Mucosa of rectum (tissue), 2 donors: ENCODE results near the gene FSTL3.
"Not testable (repeated sequence)": the region's sequence is repeated elsewhere in the genome, so short reads cannot be mapped to it uniquely, and the experiment has no call there.

Experiments
- H3K27ac ChIP-seq, 2 donors: one replicate each; pipeline ENCODE4 v1.7.0; 2013; ENCODE audit warnings: inconsistent platforms in 2 of 2, low read depth in 2 of 2, low read length in 2 of 2
- H3K27me3 ChIP-seq, 2 donors: one replicate each; pipeline ENCODE4 v1.7.0; 2013; ENCODE audit warnings: low read length in 2 of 2; ENCODE audit not compliant: control insufficient read depth in 2 of 2, insufficient read depth in 2 of 2
- H3K36me3 ChIP-seq, 2 donors: one replicate each; pipeline ENCODE4 v1.7.0; 2013; ENCODE audit warnings: low read length in 2 of 2; ENCODE audit not compliant: control insufficient read depth in 2 of 2, insufficient read depth in 2 of 2
- H3K4me1 ChIP-seq, 2 donors: one replicate each; pipeline ENCODE4 v1.7.0; 2013; ENCODE audit warnings: low read length in 2 of 2, mild to moderate bottlenecking in 1 of 2; ENCODE audit not compliant: control insufficient read depth in 2 of 2, insufficient read depth in 2 of 2
- H3K4me3 ChIP-seq, 2 donors: one replicate each; pipeline ENCODE4 v1.7.0; 2013; ENCODE audit warnings: low read length in 2 of 2
- H3K9ac ChIP-seq, 2 donors: one replicate each; pipeline ENCODE4 v1.7.0; 2013; ENCODE audit warnings: low read length in 2 of 2, low read depth in 1 of 2, mild to moderate bottlenecking in 1 of 2
- H3K9me3 ChIP-seq, 2 donors: one replicate each; pipeline ENCODE4 v1.7.0; 2013; ENCODE audit warnings: low read length in 2 of 2; ENCODE audit not compliant: control insufficient read depth in 2 of 2
- donor health status: healthy.
- donor health status: Normal muscosa, but diverticular disease.

FSTL3 gene

GRCh38 chr19:676339-677105 is at the start of gene FSTL3:
FSTL3 (plus strand) TSS chr19:676392; CDS start chr19:676424, 32 bp downstream.
- peaks cover 3 to 8% of the 10 kb centered on the region in 2 donors for H3K27me3 ChIP-seq
- H3K9ac ChIP-seq, result peak within 1 kb of the TSS in 1 of 2 donors; percentile 72
- H3K4me1 ChIP-seq, result peaks cover 13 to 14% of the 10 kb centered on the region in 2 donors
- no peaks in the 10 kb centered on the region for H3K9me3 ChIP-seq
- H3K27ac ChIP-seq, result peak within 1 kb of the TSS; percentile 58 to 68
- peak within 1 kb of the TSS; percentile 61 to 63 for H3K4me3 ChIP-seq
- no peaks in the 10 kb centered on the region for H3K36me3 ChIP-seq

- peaks cover 14% of the 10 kb centered on the region in 2 donors for H3K36me3 ChIP-seq
- H3K9ac ChIP-seq, H3K27me3 ChIP-seq, H3K27ac ChIP-seq, H3K4me1 ChIP-seq, H3K4me3 ChIP-seq, H3K9me3 ChIP-seq: not testable (repeated sequence)
Measured at GRCh38 chr19:626566-626965, 49.6 kb upstream of the FSTL3 start.

GRCh38 chr19:628168-628567 is 48.0 kb upstream of the FSTL3 start:
- H3K27ac ChIP-seq, result no peak overlapping the region
- H3K36me3 ChIP-seq, result peaks cover 10% of the 10 kb centered on the region in 2 donors
- H3K9ac ChIP-seq, result no peak overlapping the region
- peaks cover 8% of the 10 kb centered on the region in 2 donors for H3K4me1 ChIP-seq
- H3K27me3 ChIP-seq, result no peaks in the 10 kb centered on the region
- no peaks in the 10 kb centered on the region for H3K9me3 ChIP-seq
- H3K4me3 ChIP-seq, result no peak overlapping the region

- not testable (repeated sequence) for H3K4me3 ChIP-seq, H3K9me3 ChIP-seq, H3K9ac ChIP-seq, H3K27me3 ChIP-seq, H3K27ac ChIP-seq
- peaks cover 10% of the 10 kb centered on the region in 2 donors for H3K36me3 ChIP-seq
- H3K4me1 ChIP-seq, result peaks cover 16 to 17% of the 10 kb centered on the region in 2 donors
Measured at GRCh38 chr19:629515-629914, 46.7 kb upstream of the FSTL3 start.

- Histone ChIP-seq H3K4me1 (peaks cover 16 to 17% of the 10 kb centered on the region in 2 donors), H3K4me3 (no peak overlapping the region), H3K27me3 (no peaks in the 10 kb centered on the region), H3K9ac (no peak overlapping the region), H3K36me3 (peaks cover 4 to 9% of the 10 kb centered on the region in 2 donors), H3K27ac (no peak overlapping the region), H3K9me3 (no peaks in the 10 kb centered on the region)
Measured at GRCh38 chr19:629961-630714, 46.1 kb upstream of the FSTL3 start.

GRCh38 chr19:632579-633067 is 43.6 kb upstream of the FSTL3 start:
- H3K4me1 ChIP-seq, result peaks cover 16 to 17% of the 10 kb centered on the region in 2 donors
- H3K27me3 ChIP-seq, result no peaks in the 10 kb centered on the region
- H3K36me3 ChIP-seq, result peaks cover 0 to 5% of the 10 kb centered on the region in 2 donors
- peak overlapping the region; percentile 69 to 70 for H3K27ac ChIP-seq
- peak overlapping the region; percentile 82 to 89 for H3K4me3 ChIP-seq
- no peaks in the 10 kb centered on the region for H3K9me3 ChIP-seq
- peak overlapping the region; percentile 52 to 78 for H3K9ac ChIP-seq

GRCh38 chr19:633068-633785 is 43.0 kb upstream of the FSTL3 start, which contains the start of gene POLRMT:
POLRMT (minus strand) TSS chr19:633537; CDS start chr19:633512, 25 bp downstream.
- H3K27ac ChIP-seq, result peak within 1 kb of the TSS; percentile 69 to 70

GRCh38 chr19:633786-634639 is 42.2 kb upstream of the FSTL3 start:
- Histone ChIP-seq H3K27me3 (no peaks in the 10 kb centered on the region), H3K36me3 (peaks cover 0 to 2% of the 10 kb centered on the region in 2 donors), H3K9ac (peak overlapping the region; percentile 60 to 76), H3K9me3 (no peaks in the 10 kb centered on the region), H3K4me3 (peak overlapping the region; percentile 88 to 89), H3K27ac (no peak overlapping the region), H3K4me1 (peaks cover 17 to 19% of the 10 kb centered on the region in 2 donors)

More at GRCh38 chr19:633068-633785, 43.0 kb upstream of the FSTL3 start, which contains the start of gene POLRMT:
- H3K9ac ChIP-seq, result peak within 1 kb of the TSS; percentile 60 to 78
- no peaks in the 10 kb centered on the region for H3K27me3 ChIP-seq
- peaks cover 16 to 17% of the 10 kb centered on the region in 2 donors for H3K4me1 ChIP-seq
- H3K36me3 ChIP-seq, result peaks cover 0 to 5% of the 10 kb centered on the region in 2 donors
- H3K4me3 ChIP-seq, result peak within 1 kb of the TSS; percentile 88 to 89
- H3K9me3 ChIP-seq, result no peaks in the 10 kb centered on the region

- peaks cover 21 to 24% of the 10 kb centered on the region in 2 donors for H3K4me1 ChIP-seq
Measured at GRCh38 chr19:634975-635652, 41.1 kb upstream of the FSTL3 start.

More at GRCh38 chr19:634975-635652, 41.1 kb upstream of the FSTL3 start:
- H3K4me3 ChIP-seq, result no peak overlapping the region
- no peaks in the 10 kb centered on the region for H3K36me3 ChIP-seq
- no peaks in the 10 kb centered on the region for H3K9me3 ChIP-seq
- H3K9ac ChIP-seq, result no peak overlapping the region
- H3K27ac ChIP-seq, result no peak overlapping the region
- no peaks in the 10 kb centered on the region for H3K27me3 ChIP-seq
